Endodermal cell (in vitro differentiated cells): ENCODE measurements around the gene MIGA2. TPM values are rescaled to one million over a fixed set of nuclear protein-coding genes. Genes with fewer than 3 reads are reported as not detected.

Source experiments
- DNase-seq: peaks from one replicate; pipeline ENCODE4 v3.0.0-alpha.2; 2017
- H3K27ac ChIP-seq: 2 replicates; pipeline ENCODE4 v1.5.1; 2013; ENCODE audit warnings: mild to moderate bottlenecking, low read depth, low read length, moderate library complexity
- H3K27me3 ChIP-seq: 2 replicates; pipeline ENCODE4 v1.6.1; 2013; ENCODE audit warnings: mild to moderate bottlenecking, low read length, moderate library complexity; ENCODE audit not compliant: insufficient read depth, control insufficient read depth, poor library complexity, severe bottlenecking
- H3K36me3 ChIP-seq: 2 replicates; pipeline ENCODE4 v1.7.0; 2013; ENCODE audit warnings: mild to moderate bottlenecking, low read length, moderate library complexity; ENCODE audit not compliant: control insufficient read depth, insufficient read depth
- H3K4me1 ChIP-seq: one replicate; pipeline ENCODE4 v1.7.0; 2013; ENCODE audit warnings: low read length; ENCODE audit not compliant: control insufficient read depth, insufficient read depth
- H3K4me3 ChIP-seq: 2 replicates; pipeline ENCODE4 v1.5.1; 2013; ENCODE audit warnings: mild to moderate bottlenecking, low read length, moderate library complexity
- H3K9ac ChIP-seq: 2 replicates; pipeline ENCODE4 v1.6.1; 2013; ENCODE audit warnings: mild to moderate bottlenecking, low read length, moderate library complexity; ENCODE audit not compliant: poor library complexity, severe bottlenecking; ENCODE audit errors: extremely low read depth
- H3K9me3 ChIP-seq: 2 replicates; pipeline ENCODE4 v1.6.1; 2013; ENCODE audit warnings: mild to moderate bottlenecking, low read length, moderate library complexity; ENCODE audit not compliant: control insufficient read depth
- H3K27ac Mint-ChIP-seq: 2 replicates; pipeline ENCODE4 v1.8.0; 2020; ENCODE audit warnings: mixed read lengths
- H3K27me3 Mint-ChIP-seq: 2 replicates; pipeline ENCODE4 v1.8.0; 2021; ENCODE audit warnings: mild to moderate bottlenecking, mixed read lengths; ENCODE audit not compliant: insufficient read depth
- H3K36me3 Mint-ChIP-seq: 2 replicates; pipeline ENCODE4 v1.8.0; 2020; ENCODE audit warnings: low read depth, mixed read lengths
- H3K4me1 Mint-ChIP-seq: 2 replicates; pipeline ENCODE4 v1.8.0; 2020; ENCODE audit warnings: mixed read lengths
- H3K4me3 Mint-ChIP-seq: 2 replicates; pipeline ENCODE4 v1.8.0; 2020; ENCODE audit warnings: mild to moderate bottlenecking, moderate library complexity, mixed read lengths
- H3K9me3 Mint-ChIP-seq: 2 replicates; pipeline ENCODE4 v1.8.0; 2020; ENCODE audit warnings: mild to moderate bottlenecking, mixed read lengths
- WGBS, 2 experiments: methylation state at CpG; one replicate each; pipeline versions ENCODE4 v1.1.5 to v1.1.7; 2013; ENCODE audit warnings: missing lambda C conversion rate in 2 of 2, mixed read lengths in 1 of 2; ENCODE audit not compliant: insufficient coverage in 1 of 2, insufficient read length in 1 of 2; 5-methylcytosine and 5-hydroxymethylcytosine counted together
- total RNA-seq, 2 donors: library from RNA; stranded (reverse); fragmentation: NEBNext Ultra II Directional in 1 of 2; extraction: Animal tissue kit (Norgen Biotek cat#: 25700) in 1 of 2; gene quantifications; 2 replicates in 1 of 2; 3 replicates in 1 of 2; pipeline ENCODE4 v1.2.1, GENCODE V29; 2021
- TF ChIP-seq, protein P1 (sequence below): fragments of 200-600 bp; sonication (generic); conservative IDR thresholded peaks from 2 replicates; pipeline ENCODE4 v1.5.0; 2021; ENCODE audit warnings: antibody characterized with exemption, mild to moderate bottlenecking

The MIGA2 gene
- total RNA-seq, 2 donors from 2014 or later, result 41.4 to 41.5 TPM

DNA sequence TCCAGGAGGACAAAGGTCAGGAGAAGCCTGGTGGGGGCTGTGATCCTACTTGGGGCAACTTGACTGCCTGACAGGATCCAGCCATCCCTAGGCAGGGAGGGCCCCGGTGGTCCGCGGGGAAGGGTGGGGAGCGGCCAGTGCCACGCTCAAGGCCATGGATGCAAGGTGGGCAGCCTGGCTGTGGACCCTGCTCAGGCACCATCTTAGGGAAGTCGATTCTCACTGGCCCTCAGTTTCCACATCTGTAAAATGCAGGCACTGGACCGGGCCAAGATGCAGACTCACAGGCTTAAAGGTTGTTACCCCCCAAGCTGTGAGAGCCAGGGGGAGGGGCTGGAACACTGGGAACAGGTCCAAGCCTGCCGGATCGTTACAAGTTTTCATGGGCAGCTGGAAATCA is 35.7 kb downstream of the MIGA2 start:
- Histone ChIP-seq H3K9me3 (no peaks in the 10 kb centered on the region), H3K27ac (peak overlapping the region; percentile 4), H3K36me3 (peaks cover 7% of the 10 kb centered on the region), H3K9ac (no peak overlapping the region), H3K27me3 (no peaks in the 10 kb centered on the region), H3K4me1 (no peaks in the 10 kb centered on the region), H3K4me3 (no peak overlapping the region)
- Mint-ChIP-seq H3K4me1 (peaks cover 10% of the 10 kb centered on the region), H3K9me3 (no peaks in the 10 kb centered on the region), H3K27me3 (no peaks in the 10 kb centered on the region), H3K36me3 (peaks cover 9% of the 10 kb centered on the region), H3K27ac (no peak overlapping the region), H3K4me3 (no peak overlapping the region)
- WGBS, 2 experiments, result 87 to 88% methylated on average over 6 to 9 of the region's 9 CpGs
- TF ChIP-seq, protein P1, sequence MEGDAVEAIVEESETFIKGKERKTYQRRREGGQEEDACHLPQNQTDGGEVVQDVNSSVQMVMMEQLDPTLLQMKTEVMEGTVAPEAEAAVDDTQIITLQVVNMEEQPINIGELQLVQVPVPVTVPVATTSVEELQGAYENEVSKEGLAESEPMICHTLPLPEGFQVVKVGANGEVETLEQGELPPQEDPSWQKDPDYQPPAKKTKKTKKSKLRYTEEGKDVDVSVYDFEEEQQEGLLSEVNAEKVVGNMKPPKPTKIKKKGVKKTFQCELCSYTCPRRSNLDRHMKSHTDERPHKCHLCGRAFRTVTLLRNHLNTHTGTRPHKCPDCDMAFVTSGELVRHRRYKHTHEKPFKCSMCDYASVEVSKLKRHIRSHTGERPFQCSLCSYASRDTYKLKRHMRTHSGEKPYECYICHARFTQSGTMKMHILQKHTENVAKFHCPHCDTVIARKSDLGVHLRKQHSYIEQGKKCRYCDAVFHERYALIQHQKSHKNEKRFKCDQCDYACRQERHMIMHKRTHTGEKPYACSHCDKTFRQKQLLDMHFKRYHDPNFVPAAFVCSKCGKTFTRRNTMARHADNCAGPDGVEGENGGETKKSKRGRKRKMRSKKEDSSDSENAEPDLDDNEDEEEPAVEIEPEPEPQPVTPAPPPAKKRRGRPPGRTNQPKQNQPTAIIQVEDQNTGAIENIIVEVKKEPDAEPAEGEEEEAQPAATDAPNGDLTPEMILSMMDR, result no peak
- DNase-seq, result no peak

DNA sequence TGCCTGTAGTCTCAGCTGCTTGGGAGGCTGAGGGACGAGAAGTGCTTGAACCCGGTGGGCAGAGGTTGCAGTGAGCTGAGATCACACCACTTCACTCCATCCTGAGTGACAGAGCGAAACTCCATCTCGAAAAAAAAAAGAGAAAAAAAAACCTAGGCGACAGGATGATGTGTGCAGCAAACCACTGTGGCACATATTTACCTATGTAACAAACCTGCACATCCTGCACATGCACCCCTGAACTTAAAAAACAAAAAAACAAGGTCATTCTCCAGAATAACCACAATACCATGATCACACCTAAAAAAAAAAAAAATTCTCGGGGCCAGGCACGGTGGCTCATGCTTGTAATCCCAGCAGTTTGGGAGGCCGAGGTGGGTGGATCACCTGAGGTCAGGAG is 37.0 kb downstream of the MIGA2 start:
- Histone ChIP-seq H3K9ac (no peak overlapping the region), H3K4me3 (no peak overlapping the region), H3K9me3 (no peaks in the 10 kb centered on the region), H3K36me3 (peaks cover 3% of the 10 kb centered on the region), H3K27me3 (no peaks in the 10 kb centered on the region), H3K4me1 (no peaks in the 10 kb centered on the region), H3K27ac (no peak overlapping the region)
- Mint-ChIP-seq H3K27ac (peak overlapping the region; percentile 45), H3K9me3 (no peaks in the 10 kb centered on the region), H3K36me3 (peaks cover 5% of the 10 kb centered on the region), H3K27me3 (no peaks in the 10 kb centered on the region), H3K4me3 (no peak overlapping the region), H3K4me1 (peaks cover 10% of the 10 kb centered on the region)
- WGBS, 2 experiments, result 87 to 100% methylated on average over 5 to 8 of the region's 8 CpGs
- DNase-seq, result no peak
- TF ChIP-seq, protein P1, result no peak

DNA sequence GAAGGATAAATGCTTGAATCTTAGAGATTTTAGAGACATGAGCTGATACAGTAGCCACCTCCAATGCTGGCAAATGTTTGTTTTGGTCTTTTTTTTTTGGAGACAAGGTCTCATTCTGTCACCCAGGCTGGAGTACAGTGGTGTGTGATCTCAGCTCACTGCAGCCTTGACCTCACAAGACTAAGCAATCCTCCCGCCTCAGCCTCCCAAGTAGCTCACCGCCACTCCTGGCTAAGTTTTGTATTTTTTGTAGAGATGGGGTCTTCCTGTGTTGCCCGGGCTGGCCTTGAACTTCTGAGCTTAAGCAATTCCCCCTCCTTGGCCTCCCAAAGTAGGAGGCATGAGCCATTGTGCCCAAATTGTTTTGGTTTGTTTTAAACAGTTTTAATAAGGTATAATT is 37.7 kb downstream of the MIGA2 start:
- TF ChIP-seq, protein P1, result no peak
- Histone ChIP-seq H3K4me3 (no peak overlapping the region), H3K4me1 (no peaks in the 10 kb centered on the region), H3K9ac (no peak overlapping the region), H3K27ac (no peak overlapping the region), H3K27me3 (no peaks in the 10 kb centered on the region), H3K36me3 (peaks cover 3% of the 10 kb centered on the region), H3K9me3 (no peaks in the 10 kb centered on the region)
- WGBS, 2 experiments, result 97% methylated on average over 3 of the region's 3 CpGs; no CpG with 5 or more reads in 1 of the 2 experiments
- Mint-ChIP-seq H3K36me3 (no peaks in the 10 kb centered on the region), H3K27ac (no peak overlapping the region), H3K4me1 (peaks cover 11% of the 10 kb centered on the region), H3K27me3 (no peaks in the 10 kb centered on the region), H3K9me3 (no peaks in the 10 kb centered on the region), H3K4me3 (no peak overlapping the region)
- DNase-seq, result no peak
